Measurements from ENCODE around the gene AVPI1.

AVPI1 gene, protein sequence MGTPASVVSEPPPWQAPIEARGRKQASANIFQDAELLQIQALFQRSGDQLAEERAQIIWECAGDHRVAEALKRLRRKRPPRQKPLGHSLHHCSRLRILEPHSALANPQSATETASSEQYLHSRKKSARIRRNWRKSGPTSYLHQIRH

DNA sequence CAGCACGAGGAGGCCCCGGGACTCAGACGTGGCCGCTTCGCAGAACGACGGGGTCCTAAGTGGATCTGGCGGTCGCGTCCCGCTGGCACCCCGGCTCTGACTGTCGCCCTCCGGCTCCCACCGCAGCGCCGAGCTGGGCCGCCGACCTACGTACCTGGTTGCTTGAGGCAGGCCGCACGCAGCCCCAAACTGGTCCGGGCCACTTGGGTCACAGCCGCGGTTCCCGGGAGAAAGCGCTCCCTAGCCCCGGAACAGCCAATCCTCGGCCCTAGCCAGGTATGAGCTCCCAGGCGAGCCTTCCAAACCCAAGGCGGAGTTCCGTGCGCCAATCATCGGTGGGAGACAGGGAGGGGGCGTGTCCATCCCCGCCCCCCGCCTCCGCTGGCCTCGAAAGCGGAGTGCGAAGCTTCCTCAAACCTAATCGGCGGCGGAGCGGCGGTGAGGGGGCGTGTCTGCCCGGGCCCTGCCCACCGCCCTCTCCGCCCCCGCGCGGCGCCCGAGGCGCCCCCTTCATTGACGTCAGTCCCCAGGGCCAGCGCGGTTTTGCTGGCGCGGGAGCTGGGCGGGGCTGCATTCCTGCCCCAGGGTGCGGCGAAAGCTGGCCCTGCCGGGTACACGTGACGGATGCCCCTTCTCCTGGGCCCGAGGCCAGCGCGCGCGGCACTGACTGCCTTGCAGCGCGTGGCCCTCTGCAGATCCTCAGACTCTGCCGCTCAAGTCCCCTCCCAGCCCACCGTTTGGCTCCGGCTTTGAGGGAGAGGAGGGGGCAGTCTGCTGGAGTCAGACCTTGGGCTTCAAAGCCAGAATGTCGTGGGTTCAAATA is at the start of gene AVPI1:
Gene AVPI1, minus strand, starts transcription at position 280 of the 823 bp plus-strand sequence. CDS start 7,336 bp downstream, outside the sequence.
- H3K27ac ChIP-seq, result peak within 1 kb of the TSS; percentile 72
- TF ChIP-seq, protein P1, sequence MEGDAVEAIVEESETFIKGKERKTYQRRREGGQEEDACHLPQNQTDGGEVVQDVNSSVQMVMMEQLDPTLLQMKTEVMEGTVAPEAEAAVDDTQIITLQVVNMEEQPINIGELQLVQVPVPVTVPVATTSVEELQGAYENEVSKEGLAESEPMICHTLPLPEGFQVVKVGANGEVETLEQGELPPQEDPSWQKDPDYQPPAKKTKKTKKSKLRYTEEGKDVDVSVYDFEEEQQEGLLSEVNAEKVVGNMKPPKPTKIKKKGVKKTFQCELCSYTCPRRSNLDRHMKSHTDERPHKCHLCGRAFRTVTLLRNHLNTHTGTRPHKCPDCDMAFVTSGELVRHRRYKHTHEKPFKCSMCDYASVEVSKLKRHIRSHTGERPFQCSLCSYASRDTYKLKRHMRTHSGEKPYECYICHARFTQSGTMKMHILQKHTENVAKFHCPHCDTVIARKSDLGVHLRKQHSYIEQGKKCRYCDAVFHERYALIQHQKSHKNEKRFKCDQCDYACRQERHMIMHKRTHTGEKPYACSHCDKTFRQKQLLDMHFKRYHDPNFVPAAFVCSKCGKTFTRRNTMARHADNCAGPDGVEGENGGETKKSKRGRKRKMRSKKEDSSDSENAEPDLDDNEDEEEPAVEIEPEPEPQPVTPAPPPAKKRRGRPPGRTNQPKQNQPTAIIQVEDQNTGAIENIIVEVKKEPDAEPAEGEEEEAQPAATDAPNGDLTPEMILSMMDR (IDR thresholded peaks at IDR 0.05; ENCODE audit: low read depth, low read length), result no peak

DNA sequence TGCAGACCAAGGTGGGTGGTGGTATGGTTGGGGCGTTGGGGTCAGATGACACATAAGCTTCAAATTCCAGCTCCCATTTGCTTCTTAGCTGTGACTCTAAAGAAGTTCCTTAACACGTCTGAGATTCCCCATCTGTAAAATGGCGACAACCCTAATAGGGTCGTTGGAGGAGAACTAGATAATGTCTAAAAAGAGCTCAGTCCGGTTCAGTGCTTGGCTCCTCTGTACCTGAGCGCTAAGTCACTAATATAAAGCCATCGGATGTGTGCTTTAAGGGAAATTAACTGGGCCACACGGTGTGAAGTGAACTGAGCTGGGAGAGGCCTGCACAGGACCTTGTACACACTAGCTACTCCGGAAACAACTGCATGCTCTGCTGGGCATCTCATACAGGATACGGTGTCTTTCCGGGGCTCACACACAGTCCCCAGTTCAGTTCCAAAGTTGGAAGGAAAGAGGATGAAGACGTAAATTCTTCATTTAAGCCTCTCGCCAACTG is 49.4 kb upstream of the AVPI1 start:
- no peak for DNase-seq
- peak overlapping the region; percentile 67 for H3K27ac ChIP-seq
- no peaks in the 10 kb centered on the region for H3K27me3 ChIP-seq (ENCODE audit: insufficient read depth, low read depth, severe bottlenecking)
- H3K9me3 ChIP-seq (ENCODE audit: severe bottlenecking), result peaks cover 8% of the 10 kb centered on the region
- TF ChIP-seq, protein P1 (IDR thresholded peaks at IDR 0.05; ENCODE audit: low read depth, low read length), result no peak
- peaks cover 17% of the 10 kb centered on the region for H3K36me3 ChIP-seq
- no peak overlapping the region; the same call in 1 of the 2 replicates for H3K4me3 ChIP-seq (ENCODE audit: low read depth, low read length)

More for the DNA sequence above, at the start of gene AVPI1:
- peak within 1 kb of the TSS; percentile 65 for H3K4me3 ChIP-seq (ENCODE audit: low read depth, low read length)
- no peaks in the 10 kb centered on the region for H3K27me3 ChIP-seq (ENCODE audit: insufficient read depth, low read depth, severe bottlenecking)
- no peaks in the 10 kb centered on the region for H3K9me3 ChIP-seq (ENCODE audit: severe bottlenecking)
- peak; percentile 98 for DNase-seq
- H3K36me3 ChIP-seq, result no peaks in the 10 kb centered on the region

DNA sequence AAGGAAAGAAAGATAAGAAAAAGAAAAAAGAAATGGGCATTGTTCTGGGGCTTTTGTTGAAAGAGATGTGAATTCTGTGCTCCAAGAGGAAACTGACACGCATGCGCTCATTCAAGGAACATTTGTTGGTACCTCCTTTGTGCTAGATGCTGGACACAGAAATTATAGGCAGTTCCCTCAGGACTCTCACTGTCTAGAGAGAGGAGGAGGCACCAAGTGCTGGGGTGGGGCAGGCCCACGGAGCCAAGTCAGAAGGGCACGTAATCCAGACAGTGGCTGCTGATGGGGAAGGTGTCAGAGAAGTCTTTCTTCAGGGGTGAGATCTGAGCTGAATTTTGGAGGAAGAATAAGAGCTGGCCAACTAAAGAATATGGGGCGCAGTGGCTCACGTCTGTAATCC is 47.0 kb upstream of the AVPI1 start:
- DNase-seq, result no peak
- TF ChIP-seq, protein P1 (IDR thresholded peaks at IDR 0.05; ENCODE audit: low read depth, low read length), result no peak
- H3K4me3 ChIP-seq (ENCODE audit: low read depth, low read length), result no peak overlapping the region
- peaks cover 8% of the 10 kb centered on the region for H3K9me3 ChIP-seq (ENCODE audit: severe bottlenecking)
- peaks cover 5% of the 10 kb centered on the region for H3K36me3 ChIP-seq
- H3K27ac ChIP-seq, result no peak overlapping the region
- H3K27me3 ChIP-seq (ENCODE audit: insufficient read depth, low read depth, severe bottlenecking), result no peaks in the 10 kb centered on the region

DNA sequence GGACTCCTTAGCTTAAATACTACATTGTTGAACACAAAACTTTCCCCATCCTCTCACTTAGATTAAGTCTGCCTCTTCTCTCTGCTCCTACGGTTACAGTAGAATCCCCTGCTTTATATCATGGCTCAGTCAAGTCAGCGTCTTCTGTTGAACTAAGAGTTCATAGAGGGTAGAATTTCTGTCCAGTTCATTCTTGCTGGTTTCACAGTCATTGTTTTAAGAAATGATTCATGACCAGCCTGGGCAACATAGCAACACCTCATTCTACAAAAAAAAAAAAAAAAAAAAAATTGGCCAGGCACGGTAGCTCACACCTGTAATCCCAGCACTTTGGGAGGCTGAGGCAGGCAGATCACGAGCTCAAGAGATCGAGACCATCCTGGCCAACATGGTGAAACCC is 46.2 kb upstream of the AVPI1 start:
- Histone ChIP-seq H3K9me3 (ENCODE audit: severe bottlenecking) (peaks cover 8% of the 10 kb centered on the region), H3K27ac (no peak overlapping the region), H3K4me3 (ENCODE audit: low read depth, low read length) (no peak overlapping the region), H3K36me3 (no peaks in the 10 kb centered on the region), H3K27me3 (ENCODE audit: insufficient read depth, low read depth, severe bottlenecking) (no peaks in the 10 kb centered on the region)
- no peak for DNase-seq
- TF ChIP-seq, protein P1 (IDR thresholded peaks at IDR 0.05; ENCODE audit: low read depth, low read length), result no peak

DNA sequence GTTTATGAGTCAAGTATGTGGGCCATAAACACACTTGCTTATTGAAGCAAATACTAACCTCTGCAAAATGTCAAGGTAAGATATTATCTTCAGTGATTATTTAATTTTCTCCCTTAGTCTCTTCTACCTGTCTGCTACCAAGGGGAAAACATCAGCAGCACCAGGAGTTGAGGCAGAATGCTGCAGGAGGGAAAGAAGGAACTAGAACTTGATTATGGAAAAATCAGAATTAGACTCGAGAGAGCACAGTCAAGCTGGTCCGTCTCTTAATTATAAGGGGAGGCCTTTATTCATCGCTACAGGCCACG is 45.0 kb upstream of the AVPI1 start:
- TF ChIP-seq, protein P1 (IDR thresholded peaks at IDR 0.05; ENCODE audit: low read depth, low read length), result no peak
- Histone ChIP-seq H3K4me3 (ENCODE audit: low read depth, low read length) (no peak overlapping the region), H3K36me3 (no peaks in the 10 kb centered on the region), H3K27ac (no peak overlapping the region), H3K9me3 (ENCODE audit: severe bottlenecking) (peaks cover 8% of the 10 kb centered on the region), H3K27me3 (ENCODE audit: insufficient read depth, low read depth, severe bottlenecking) (no peaks in the 10 kb centered on the region)
- no peak for DNase-seq

All from WERI-Rb-1 (cell line).